ENCODE data around the gene NR3C2.

GRCh38 chr4:148434075-148434773, 8.0 kb downstream of the NR3C2 start:
- no peak for TF ChIP-seq CTCF (IDR thresholded peaks at IDR 0.05 in 2 of 3, conservative IDR thresholded peaks at IDR 0.05 in 1 of 3; ENCODE audit: borderline replicate concordance in 1 of 3, insufficient read depth in 1 of 3, low read depth in 2 of 3, low read length in 2 of 3)
- no peak for TF ChIP-seq EZH2 (IDR thresholded peaks at IDR 0.05)
- TF ChIP-seq ZFX (IDR thresholded peaks at IDR 0.05): no peak
- no peak for TF ChIP-seq POLR2A (IDR thresholded peaks at IDR 0.05; ENCODE audit: borderline replicate concordance, extremely low read depth, insufficient read depth, insufficient read length)
- no peak for TF ChIP-seq POLR2AphosphoS5 (IDR thresholded peaks at IDR 0.05; ENCODE audit: low read depth, low read length)
- TF ChIP-seq SRF (IDR thresholded peaks at IDR 0.05; ENCODE audit: low read depth): no peak
- TF ChIP-seq CEBPB (IDR thresholded peaks at IDR 0.05; ENCODE audit: low read depth): no peak
- no peak for TF ChIP-seq ZBTB33 (IDR thresholded peaks at IDR 0.05; ENCODE audit: extremely low read depth, insufficient replicate concordance, low read length)
- TF ChIP-seq ATF3 (IDR thresholded peaks at IDR 0.05): no peak
